Esophagus mucosa (tissue), 1 donor: Measurements from ENCODE around the gene ZNF200. TPM values are rescaled to one million over a fixed set of nuclear protein-coding genes. Genes with fewer than 3 reads are reported as not detected.
A peak's percentile ranks its signal among the peaks of the same experiment; 100 is the strongest.
"Not testable (repeated sequence)": the region's sequence is repeated elsewhere in the genome, so short reads cannot be mapped to it uniquely, and the experiment has no call there.

Experiments
- ATAC-seq: fragments of 200-7000 bp; cut with Tn5 transposase; one replicate; pipeline ENCODE4 v1.9.1; 2020
- total RNA-seq: library from RNA; stranded (reverse); gene quantifications from one replicate; pipeline ENCODE4 v1.2.4, GENCODE V29; 2023
- donor health status: DM: yes; HTN: yes; CAD: no.

ZNF200 gene
- total RNA-seq, 1 donor from 2014 or later: 4.1 TPM

GRCh38 chr16:3249451-3249850 lies 14.5 kb upstream of the ZNF200 start:
- no peak for ATAC-seq

GRCh38 chr16:3249020-3249419 lies 14.1 kb upstream of the ZNF200 start:
- ATAC-seq: no peak

GRCh38 chr16:3248596-3248995 lies 13.6 kb upstream of the ZNF200 start:
- no peak for ATAC-seq

GRCh38 chr16:3246876-3247275 lies 11.9 kb upstream of the ZNF200 start:
- no peak for ATAC-seq

GRCh38 chr16:3246002-3246401 lies 11.0 kb upstream of the ZNF200 start:
- peak; percentile 6 for ATAC-seq

- no peak for ATAC-seq
Observed at GRCh38 chr16:3243882-3244281, 8.9 kb upstream of the ZNF200 start.

GRCh38 chr16:3242709-3243108 lies 7.8 kb upstream of the ZNF200 start:
- peak; percentile 89 for ATAC-seq

- no peak for ATAC-seq
Observed at GRCh38 chr16:3241761-3242160, 6.8 kb upstream of the ZNF200 start.

- ATAC-seq: no peak
Observed at GRCh38 chr16:3235856-3236669, 1.1 kb upstream of the ZNF200 start.

GRCh38 chr16:3234543-3234856 lies 458 bp downstream of the ZNF200 start:
- ATAC-seq: no peak

- no peak for ATAC-seq
Observed at GRCh38 chr16:3223913-3224515, 10.9 kb downstream of the ZNF200 start.

- ATAC-seq: no peak
Observed at GRCh38 chr16:3220839-3221238, 14.1 kb downstream of the ZNF200 start.

GRCh38 chr16:3216263-3216640 lies 18.7 kb downstream of the ZNF200 start:
- ATAC-seq: no peak

GRCh38 chr16:3215601-3216262 lies 19.2 kb downstream of the ZNF200 start:
- ATAC-seq: no peak

- no peak for ATAC-seq
Observed at GRCh38 chr16:3214904-3215600, 19.9 kb downstream of the ZNF200 start.

- ATAC-seq: no peak
Observed at GRCh38 chr16:3212567-3212966, 22.4 kb downstream of the ZNF200 start.

GRCh38 chr16:3212006-3212405 lies 23.0 kb downstream of the ZNF200 start:
- no peak for ATAC-seq

GRCh38 chr16:3207086-3207953 lies 27.6 kb downstream of the ZNF200 start:
- ATAC-seq: no peak

GRCh38 chr16:3205939-3206338 lies 29.0 kb downstream of the ZNF200 start:
- ATAC-seq: not testable (repeated sequence)

GRCh38 chr16:3202903-3203539 lies 31.9 kb downstream of the ZNF200 start:
- ATAC-seq: no peak

- ATAC-seq: no peak
Observed at GRCh38 chr16:3198334-3199072, 36.5 kb downstream of the ZNF200 start.
